Measurements from ENCODE around the gene MORN3.

DNA sequence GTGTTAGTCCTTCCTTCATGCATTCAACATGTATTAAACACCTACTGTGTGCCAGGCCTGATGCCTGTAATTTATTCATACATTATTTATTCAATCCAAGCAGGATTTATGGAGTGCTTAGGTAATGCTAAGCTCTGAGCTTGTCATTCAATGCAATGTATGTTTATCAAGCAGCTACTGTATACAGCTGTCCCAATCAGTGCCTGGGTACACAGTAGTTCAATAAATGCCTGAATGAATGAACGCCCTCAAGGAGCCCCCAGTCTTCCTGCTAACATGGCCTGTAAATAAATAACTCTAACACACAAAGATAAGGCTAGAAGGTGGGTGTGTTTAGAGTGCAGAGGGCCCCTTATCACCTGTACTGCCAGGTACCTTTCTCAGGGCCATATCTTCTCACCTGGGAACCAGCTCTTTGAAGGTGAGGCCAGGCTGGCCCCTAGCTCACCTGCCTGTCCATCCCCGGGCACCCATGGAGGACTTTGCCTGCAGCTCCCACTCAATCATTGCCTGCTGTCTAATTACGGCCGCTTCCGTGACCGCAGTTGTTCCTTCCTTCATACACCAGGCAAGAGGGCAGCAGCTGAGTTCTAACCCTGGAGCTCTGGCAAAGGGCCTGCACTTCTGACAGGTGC, 68.6 kb downstream of the MORN3 start:
- TF ChIP-seq POLR2AphosphoS5 (IDR thresholded peaks at IDR 0.05) (no peak), POLR2A (IDR thresholded peaks at IDR 0.05) (no peak)
- TF ChIP-seq, protein P1, sequence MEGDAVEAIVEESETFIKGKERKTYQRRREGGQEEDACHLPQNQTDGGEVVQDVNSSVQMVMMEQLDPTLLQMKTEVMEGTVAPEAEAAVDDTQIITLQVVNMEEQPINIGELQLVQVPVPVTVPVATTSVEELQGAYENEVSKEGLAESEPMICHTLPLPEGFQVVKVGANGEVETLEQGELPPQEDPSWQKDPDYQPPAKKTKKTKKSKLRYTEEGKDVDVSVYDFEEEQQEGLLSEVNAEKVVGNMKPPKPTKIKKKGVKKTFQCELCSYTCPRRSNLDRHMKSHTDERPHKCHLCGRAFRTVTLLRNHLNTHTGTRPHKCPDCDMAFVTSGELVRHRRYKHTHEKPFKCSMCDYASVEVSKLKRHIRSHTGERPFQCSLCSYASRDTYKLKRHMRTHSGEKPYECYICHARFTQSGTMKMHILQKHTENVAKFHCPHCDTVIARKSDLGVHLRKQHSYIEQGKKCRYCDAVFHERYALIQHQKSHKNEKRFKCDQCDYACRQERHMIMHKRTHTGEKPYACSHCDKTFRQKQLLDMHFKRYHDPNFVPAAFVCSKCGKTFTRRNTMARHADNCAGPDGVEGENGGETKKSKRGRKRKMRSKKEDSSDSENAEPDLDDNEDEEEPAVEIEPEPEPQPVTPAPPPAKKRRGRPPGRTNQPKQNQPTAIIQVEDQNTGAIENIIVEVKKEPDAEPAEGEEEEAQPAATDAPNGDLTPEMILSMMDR (IDR thresholded peaks at IDR 0.05) = no peak
